ENCODE results near the gene TRIM54. TPM values are rescaled to one million over a fixed set of nuclear protein-coding genes. Genes with fewer than 3 reads are reported as not detected.

TRIM54 gene
- total and polyA plus RNA-seq, 2 of the 8 experiments (the other 6 are each of a cell fraction or from before 2014, with no cell fraction given), result 3.9 to 5.8 TPM

- peak; percentile 53 for TF ChIP-seq SAP30 (IDR thresholded peaks at IDR 0.05; ENCODE audit: insufficient read depth, insufficient replicate concordance, low read length)
- TF ChIP-seq TAF1 (IDR thresholded peaks at IDR 0.05; ENCODE audit: low read depth, low read length), result no peak
These were observed 18.7 kb upstream of the TRIM54 start (continued) for GRCh38 chr2:27263287-27264252.

Data from H1 (cell line).